Hepatocyte (in vitro differentiated cells): ENCODE measurements around the gene ZBTB7C.

Source experiments
- CTCF ChIP-seq: fragments of 200-600 bp; sonication (generic); IDR thresholded peaks from 2 replicates; pipeline ENCODE4 v1.5.1; 2016; ENCODE audit warnings: antibody characterized with exemption, mild to moderate bottlenecking; ENCODE audit not compliant: poor library complexity
- EZH2 ChIP-seq: fragments of 200-600 bp; sonication (generic); IDR thresholded peaks from 2 replicates; pipeline ENCODE4 v1.6.1; 2016; ENCODE audit warnings: antibody characterized with exemption, mild to moderate bottlenecking, borderline replicate concordance

GRCh38 chr18:48202350-48203260 is 206.6 kb downstream of the ZBTB7C start:
- no peak for TF ChIP-seq CTCF
- TF ChIP-seq EZH2: no peak
